Prostate gland (tissue), 2 donors: ENCODE data around the gene WWOX. TPM values are rescaled to one million over a fixed set of nuclear protein-coding genes. Genes with fewer than 3 reads are reported as not detected.

Experiments
- DNase-seq: peaks from one replicate; pipeline ENCODE4 v3.0.0-alpha.2; 2019; ENCODE audit warnings: low spot score
- H3K27ac ChIP-seq, 2 donors: fragments of 200-600 bp; sonication (generic); 2 replicates each; pipeline ENCODE4 v1.5.1; 2017 to 2019
- H3K27me3 ChIP-seq: fragments of 200-600 bp; sonication (generic); replicated peaks from 2 replicates; pipeline ENCODE4 v1.5.1; 2019; ENCODE audit not compliant: insufficient read depth
- H3K36me3 ChIP-seq, 2 donors: fragments of 200-600 bp; sonication (generic); 1 replicate in 1 of 2; 2 replicates in 1 of 2; pipeline versions ENCODE4 v1.5.1 to v1.8.1; 2017 to 2019
- H3K4me1 ChIP-seq: fragments of 200-600 bp; sonication (generic); replicated peaks from 2 replicates; pipeline ENCODE4 v1.5.1; 2019
- H3K4me3 ChIP-seq, 2 donors: fragments of 200-600 bp; sonication (generic); 2 replicates each; pipeline ENCODE4 v1.5.1; 2017 to 2019
- H3K9me3 ChIP-seq: fragments of 200-600 bp; sonication (generic); 2 replicates; pipeline ENCODE4 v1.5.1; 2017
- POLR2A ChIP-seq: fragments of 450-650 bp; IDR thresholded peaks from one replicate; pipeline ENCODE4 v1.6.1; 2016; ENCODE audit warnings: antibody characterized with exemption, mild to moderate bottlenecking
- POLR2AphosphoS5 ChIP-seq: sonication (generic); formaldehyde crosslinking; IDR thresholded peaks from one replicate; pipeline ENCODE4 v1.6.1; 2017; ENCODE audit warnings: antibody characterized with exemption
- WGBS: methylation state at CpG from one replicate; pipeline ENCODE4 v1.1.5; 2018; 5-methylcytosine and 5-hydroxymethylcytosine counted together
- intact Hi-C: fragments of 100-400 bp; cut with DNase I; formaldehyde crosslinking; loops from one replicate; pipeline ENCODE4 v1.14.2; 2022
- total RNA-seq, 2 donors: library from RNA; depleted of rRNA; stranded (reverse); fragments of >200 nt; gene quantifications; one replicate each; pipeline ENCODE4 v1.1.0, GENCODE V29; 2016
- TF ChIP-seq, protein P1 (sequence below), 4 experiments: fragments of 200-600 bp in 2 of 4; fragments of 450-650 bp in 2 of 4; sonication (generic) in 2 of 4; IDR thresholded peaks; 1 replicate in 3 of 4; 2 replicates in 1 of 4; pipeline ENCODE4 v1.5.1; 2016 to 2019; ENCODE audit warnings: antibody characterized with exemption in 4 of 4, mild to moderate bottlenecking in 2 of 4, moderate library complexity in 2 of 4

The WWOX gene
- total RNA-seq, 2 donors from 2014 or later: 93.2 to 99.4 TPM

GRCh38 chr16:78240459-78241222, 141.2 kb downstream of the WWOX start:
- WGBS: 82% methylated on average over 13 of the region's 13 CpGs
- intact Hi-C loops: no loop called here
- DNase-seq: peak; percentile 58

GRCh38 chr16:78242239-78242630, 142.8 kb downstream of the WWOX start:
- no peak overlapping the region for H3K4me3 ChIP-seq
- no peaks in the 10 kb centered on the region for H3K4me1 ChIP-seq
- intact Hi-C loops: no loop called here
- no peaks in the 10 kb centered on the region for H3K27me3 ChIP-seq
- DNase-seq: no peak
- no peaks in the 10 kb centered on the region for H3K9me3 ChIP-seq
- TF ChIP-seq POLR2AphosphoS5 (no peak), POLR2A (no peak)
- TF ChIP-seq, protein P1, sequence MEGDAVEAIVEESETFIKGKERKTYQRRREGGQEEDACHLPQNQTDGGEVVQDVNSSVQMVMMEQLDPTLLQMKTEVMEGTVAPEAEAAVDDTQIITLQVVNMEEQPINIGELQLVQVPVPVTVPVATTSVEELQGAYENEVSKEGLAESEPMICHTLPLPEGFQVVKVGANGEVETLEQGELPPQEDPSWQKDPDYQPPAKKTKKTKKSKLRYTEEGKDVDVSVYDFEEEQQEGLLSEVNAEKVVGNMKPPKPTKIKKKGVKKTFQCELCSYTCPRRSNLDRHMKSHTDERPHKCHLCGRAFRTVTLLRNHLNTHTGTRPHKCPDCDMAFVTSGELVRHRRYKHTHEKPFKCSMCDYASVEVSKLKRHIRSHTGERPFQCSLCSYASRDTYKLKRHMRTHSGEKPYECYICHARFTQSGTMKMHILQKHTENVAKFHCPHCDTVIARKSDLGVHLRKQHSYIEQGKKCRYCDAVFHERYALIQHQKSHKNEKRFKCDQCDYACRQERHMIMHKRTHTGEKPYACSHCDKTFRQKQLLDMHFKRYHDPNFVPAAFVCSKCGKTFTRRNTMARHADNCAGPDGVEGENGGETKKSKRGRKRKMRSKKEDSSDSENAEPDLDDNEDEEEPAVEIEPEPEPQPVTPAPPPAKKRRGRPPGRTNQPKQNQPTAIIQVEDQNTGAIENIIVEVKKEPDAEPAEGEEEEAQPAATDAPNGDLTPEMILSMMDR (IDR thresholded peaks at IDR 0.05): no peak
- H3K27ac ChIP-seq: no peak overlapping the region
- H3K36me3 ChIP-seq: no peaks in the 10 kb centered on the region
- 29% methylated on average over 5 of the region's 5 CpGs for WGBS

More at GRCh38 chr16:78240459-78241222, 141.2 kb downstream of the WWOX start:
- no peak overlapping the region for H3K27ac ChIP-seq
- peak; percentile 57 for TF ChIP-seq POLR2AphosphoS5
- TF ChIP-seq, protein P1 (IDR thresholded peaks at IDR 0.05): no peak
- no peak for TF ChIP-seq POLR2A
- H3K36me3 ChIP-seq: no peaks in the 10 kb centered on the region
- H3K4me1 ChIP-seq: no peaks in the 10 kb centered on the region
- H3K4me3 ChIP-seq: no peak overlapping the region
- no peaks in the 10 kb centered on the region for H3K27me3 ChIP-seq
- no peaks in the 10 kb centered on the region for H3K9me3 ChIP-seq

GRCh38 chr16:78244131-78244895, 144.9 kb downstream of the WWOX start:
- H3K9me3 ChIP-seq: no peaks in the 10 kb centered on the region
- no peaks in the 10 kb centered on the region for H3K4me1 ChIP-seq
- H3K4me3 ChIP-seq: no peak overlapping the region
- H3K27ac ChIP-seq: no peak overlapping the region
- intact Hi-C loops: no loop called here
- 94% methylated on average over 9 of the region's 9 CpGs for WGBS
- DNase-seq: no peak
- H3K27me3 ChIP-seq: no peaks in the 10 kb centered on the region
- H3K36me3 ChIP-seq: no peaks in the 10 kb centered on the region
- TF ChIP-seq POLR2A (no peak), POLR2AphosphoS5 (no peak)
- TF ChIP-seq, protein P1 (IDR thresholded peaks at IDR 0.05): no peak

DNA sequence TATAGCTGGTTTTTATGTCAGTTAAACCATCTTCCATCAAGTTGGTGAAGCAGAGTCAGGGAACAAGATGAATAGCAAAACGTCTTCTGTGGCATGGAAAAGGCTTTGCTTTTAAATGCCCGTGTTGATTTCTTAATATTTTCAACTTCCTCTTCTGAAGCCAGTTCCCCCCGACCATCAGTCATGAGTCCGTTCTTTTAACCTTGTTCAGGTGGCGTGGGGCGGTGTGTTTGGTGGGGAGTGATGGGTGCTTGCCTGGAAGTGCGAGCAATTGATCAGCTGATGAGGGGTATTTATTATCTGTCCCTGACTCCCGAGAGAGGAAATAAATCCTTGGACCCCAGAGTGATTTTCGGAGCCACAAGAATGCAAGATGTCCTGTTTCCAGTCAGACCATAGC, 147.1 kb downstream of the WWOX start:
- Histone ChIP-seq H3K36me3 (no peaks in the 10 kb centered on the region), H3K4me1 (no peaks in the 10 kb centered on the region), H3K9me3 (no peaks in the 10 kb centered on the region), H3K27ac (no peak overlapping the region), H3K27me3 (no peaks in the 10 kb centered on the region), H3K4me3 (no peak overlapping the region)
- TF ChIP-seq, protein P1 (IDR thresholded peaks at IDR 0.05): no peak
- TF ChIP-seq POLR2AphosphoS5: no peak
- no peak for DNase-seq
- intact Hi-C loops: no loop called here
- WGBS: 80% methylated on average over 9 of the region's 9 CpGs
